Neural cell (in vitro differentiated cells): ENCODE results near the gene TMPRSS6. TPM values are rescaled to one million over a fixed set of nuclear protein-coding genes. Genes with fewer than 3 reads are reported as not detected.

Experiments
- H2AFZ ChIP-seq: fragments of 200-600, 300-800 bp; sonication (generic), shearing (Covaris generic); 2 replicates; pipeline ENCODE4 v1.6.0; 2014; ENCODE audit warnings: low read depth, mild to moderate bottlenecking, antibody characterized with exemption, low read length, moderate library complexity
- H3F3A ChIP-seq: fragments of 200-600 bp; shearing (Covaris generic); 2 replicates; pipeline ENCODE4 v1.6.1; 2016; ENCODE audit warnings: mild to moderate bottlenecking, moderate library complexity, mixed read lengths, antibody characterized with exemption, low read length; ENCODE audit not compliant: insufficient read depth, poor library complexity, severe bottlenecking
- H3K27ac ChIP-seq: fragments of 200-600, 300-800 bp; sonication (generic), shearing (Covaris generic); 2 replicates; pipeline ENCODE4 v1.5.1; 2014; ENCODE audit warnings: mild to moderate bottlenecking, low read length, moderate library complexity
- H3K27me3 ChIP-seq: fragments of 300-800, 200-600 bp; sonication (generic), shearing (Covaris generic); 2 replicates; pipeline ENCODE4 v1.6.0; 2014; ENCODE audit warnings: mild to moderate bottlenecking, low read depth, low read length, moderate library complexity; ENCODE audit not compliant: insufficient read depth
- H3K36me3 ChIP-seq: fragments of 300-800, 200-600 bp; sonication (generic), shearing (Covaris generic); 2 replicates; pipeline ENCODE4 v1.5.1; 2014; ENCODE audit warnings: mild to moderate bottlenecking, antibody characterized with exemption, low read length, moderate library complexity; ENCODE audit not compliant: insufficient read depth
- H3K4me2 ChIP-seq: fragments of 300-800, 200-600 bp; sonication (generic), shearing (Covaris generic); 2 replicates; pipeline ENCODE4 v1.6.0; 2014; ENCODE audit warnings: mild to moderate bottlenecking, low read length
- H3K4me3 ChIP-seq: fragments of 300-800, 200-600 bp; sonication (generic), shearing (Covaris generic); 2 replicates; pipeline ENCODE4 v1.5.1; 2014; ENCODE audit warnings: mild to moderate bottlenecking, low read length, moderate library complexity
- H3K79me2 ChIP-seq: fragments of 200-600 bp; shearing (Covaris generic); replicated peaks from 2 replicates; pipeline ENCODE4 v1.6.0; 2014; ENCODE audit warnings: mild to moderate bottlenecking, low read length, moderate library complexity; ENCODE audit not compliant: insufficient read depth
- H3K9ac ChIP-seq: fragments of 300-800, 200-600 bp; sonication (generic), shearing (Covaris generic); 2 replicates; pipeline ENCODE4 v1.6.1; 2016; ENCODE audit warnings: mild to moderate bottlenecking, low read length, mixed read lengths
- H3K9me2 ChIP-seq: fragments of 200-600 bp; shearing (Covaris generic); 2 replicates; pipeline ENCODE4 v1.6.1; 2016; ENCODE audit warnings: mild to moderate bottlenecking, low read length, mixed read lengths; ENCODE audit not compliant: insufficient read depth
- H3K9me3 ChIP-seq: fragments of 200-600, 300-800 bp; sonication (generic), shearing (Covaris generic); 2 replicates; pipeline ENCODE4 v1.6.1; 2016; ENCODE audit warnings: mild to moderate bottlenecking, mixed run types, low read length, moderate library complexity, mixed read lengths
- H4K20me1 ChIP-seq: fragments of 200-600 bp; shearing (Covaris generic); 2 replicates; pipeline ENCODE4 v1.6.1; 2016; ENCODE audit warnings: mild to moderate bottlenecking, mixed run types; ENCODE audit not compliant: insufficient read depth
- EZH2 ChIP-seq: fragments of 200-600, 300-800 bp; shearing (Covaris generic), sonication (generic); IDR thresholded peaks from 2 replicates; pipeline ENCODE4 v1.6.1; 2014; ENCODE audit warnings: antibody characterized with exemption, low read length, borderline replicate concordance, mild to moderate bottlenecking; ENCODE audit not compliant: insufficient read depth, poor library complexity, severe bottlenecking
- SMC3 ChIP-seq: fragments of 450-650 bp; conservative IDR thresholded peaks from 2 replicates; pipeline ENCODE4 v1.6.1; 2014; ENCODE audit warnings: antibody characterized with exemption, mild to moderate bottlenecking, moderate library complexity; ENCODE audit not compliant: poor library complexity
- TAF1 ChIP-seq: IDR thresholded peaks from 2 replicates; pipeline ENCODE4 v1.6.1; 2012; ENCODE audit warnings: low read depth
- polyA plus RNA-seq: library from polyadenylated mRNA; depleted of rRNA; stranded (reverse); fragments of >200 nt; gene quantifications from 2 replicates; pipeline ENCODE4 v1.2.3, GENCODE V29; 2014
- TF ChIP-seq, protein P1 (sequence below): IDR thresholded peaks from 2 replicates; pipeline ENCODE4 v1.6.1; 2012; ENCODE audit warnings: borderline replicate concordance
- TF ChIP-seq, protein P2 (sequence below): fragments of 450-650 bp; IDR thresholded peaks from 2 replicates; pipeline ENCODE4 v1.5.1; 2014; ENCODE audit warnings: antibody characterized with exemption, mild to moderate bottlenecking, moderate library complexity; ENCODE audit not compliant: poor library complexity, severe bottlenecking

Gene TMPRSS6
- polyA plus RNA-seq, 1 donor from 2014 or later, result not detected

DNA sequence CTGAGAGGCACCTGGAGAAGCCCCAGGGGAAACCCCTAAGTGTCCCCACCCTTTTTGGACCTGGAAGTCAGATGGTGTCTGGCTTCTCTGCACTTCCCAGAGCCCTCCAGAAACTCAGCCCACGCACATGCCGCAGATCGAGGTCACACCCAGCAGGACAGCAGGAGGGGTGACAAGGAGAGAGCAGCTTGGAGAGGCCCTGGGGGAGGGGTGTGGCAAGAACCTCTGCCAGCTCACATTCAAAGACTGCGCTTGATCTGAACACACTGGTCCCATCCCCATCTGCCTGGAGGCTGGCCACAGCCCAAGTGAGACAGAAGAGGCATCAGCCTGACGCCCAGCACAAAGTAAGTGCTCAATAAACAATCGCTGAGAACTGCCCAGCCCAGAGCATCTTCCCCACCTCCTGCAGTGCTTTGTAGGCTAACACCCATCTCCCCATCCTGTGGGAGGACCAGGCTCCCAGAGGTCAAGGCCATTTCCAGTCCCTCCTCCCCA lies 21.4 kb downstream of the TMPRSS6 start:
- Histone ChIP-seq H3K79me2 (no peaks in the 10 kb centered on the region), H3K27ac (no peak overlapping the region), H3K9me2 (no peaks in the 10 kb centered on the region), H3K9me3 (no peaks in the 10 kb centered on the region), H3K4me2 (no peak overlapping the region), H3K9ac (no peak overlapping the region), H3K36me3 (no peaks in the 10 kb centered on the region), H3F3A (no peaks in the 10 kb centered on the region), H2AFZ (no peak overlapping the region), H3K27me3 (no peaks in the 10 kb centered on the region), H4K20me1 (no peaks in the 10 kb centered on the region), H3K4me3 (no peak overlapping the region)
- TF ChIP-seq, protein P1, sequence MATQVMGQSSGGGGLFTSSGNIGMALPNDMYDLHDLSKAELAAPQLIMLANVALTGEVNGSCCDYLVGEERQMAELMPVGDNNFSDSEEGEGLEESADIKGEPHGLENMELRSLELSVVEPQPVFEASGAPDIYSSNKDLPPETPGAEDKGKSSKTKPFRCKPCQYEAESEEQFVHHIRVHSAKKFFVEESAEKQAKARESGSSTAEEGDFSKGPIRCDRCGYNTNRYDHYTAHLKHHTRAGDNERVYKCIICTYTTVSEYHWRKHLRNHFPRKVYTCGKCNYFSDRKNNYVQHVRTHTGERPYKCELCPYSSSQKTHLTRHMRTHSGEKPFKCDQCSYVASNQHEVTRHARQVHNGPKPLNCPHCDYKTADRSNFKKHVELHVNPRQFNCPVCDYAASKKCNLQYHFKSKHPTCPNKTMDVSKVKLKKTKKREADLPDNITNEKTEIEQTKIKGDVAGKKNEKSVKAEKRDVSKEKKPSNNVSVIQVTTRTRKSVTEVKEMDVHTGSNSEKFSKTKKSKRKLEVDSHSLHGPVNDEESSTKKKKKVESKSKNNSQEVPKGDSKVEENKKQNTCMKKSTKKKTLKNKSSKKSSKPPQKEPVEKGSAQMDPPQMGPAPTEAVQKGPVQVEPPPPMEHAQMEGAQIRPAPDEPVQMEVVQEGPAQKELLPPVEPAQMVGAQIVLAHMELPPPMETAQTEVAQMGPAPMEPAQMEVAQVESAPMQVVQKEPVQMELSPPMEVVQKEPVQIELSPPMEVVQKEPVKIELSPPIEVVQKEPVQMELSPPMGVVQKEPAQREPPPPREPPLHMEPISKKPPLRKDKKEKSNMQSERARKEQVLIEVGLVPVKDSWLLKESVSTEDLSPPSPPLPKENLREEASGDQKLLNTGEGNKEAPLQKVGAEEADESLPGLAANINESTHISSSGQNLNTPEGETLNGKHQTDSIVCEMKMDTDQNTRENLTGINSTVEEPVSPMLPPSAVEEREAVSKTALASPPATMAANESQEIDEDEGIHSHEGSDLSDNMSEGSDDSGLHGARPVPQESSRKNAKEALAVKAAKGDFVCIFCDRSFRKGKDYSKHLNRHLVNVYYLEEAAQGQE, result no peak
- TF ChIP-seq, protein P2, sequence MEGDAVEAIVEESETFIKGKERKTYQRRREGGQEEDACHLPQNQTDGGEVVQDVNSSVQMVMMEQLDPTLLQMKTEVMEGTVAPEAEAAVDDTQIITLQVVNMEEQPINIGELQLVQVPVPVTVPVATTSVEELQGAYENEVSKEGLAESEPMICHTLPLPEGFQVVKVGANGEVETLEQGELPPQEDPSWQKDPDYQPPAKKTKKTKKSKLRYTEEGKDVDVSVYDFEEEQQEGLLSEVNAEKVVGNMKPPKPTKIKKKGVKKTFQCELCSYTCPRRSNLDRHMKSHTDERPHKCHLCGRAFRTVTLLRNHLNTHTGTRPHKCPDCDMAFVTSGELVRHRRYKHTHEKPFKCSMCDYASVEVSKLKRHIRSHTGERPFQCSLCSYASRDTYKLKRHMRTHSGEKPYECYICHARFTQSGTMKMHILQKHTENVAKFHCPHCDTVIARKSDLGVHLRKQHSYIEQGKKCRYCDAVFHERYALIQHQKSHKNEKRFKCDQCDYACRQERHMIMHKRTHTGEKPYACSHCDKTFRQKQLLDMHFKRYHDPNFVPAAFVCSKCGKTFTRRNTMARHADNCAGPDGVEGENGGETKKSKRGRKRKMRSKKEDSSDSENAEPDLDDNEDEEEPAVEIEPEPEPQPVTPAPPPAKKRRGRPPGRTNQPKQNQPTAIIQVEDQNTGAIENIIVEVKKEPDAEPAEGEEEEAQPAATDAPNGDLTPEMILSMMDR, result no peak
- no peak for TF ChIP-seq EZH2
- TF ChIP-seq TAF1, result no peak
- TF ChIP-seq SMC3, result no peak

DNA sequence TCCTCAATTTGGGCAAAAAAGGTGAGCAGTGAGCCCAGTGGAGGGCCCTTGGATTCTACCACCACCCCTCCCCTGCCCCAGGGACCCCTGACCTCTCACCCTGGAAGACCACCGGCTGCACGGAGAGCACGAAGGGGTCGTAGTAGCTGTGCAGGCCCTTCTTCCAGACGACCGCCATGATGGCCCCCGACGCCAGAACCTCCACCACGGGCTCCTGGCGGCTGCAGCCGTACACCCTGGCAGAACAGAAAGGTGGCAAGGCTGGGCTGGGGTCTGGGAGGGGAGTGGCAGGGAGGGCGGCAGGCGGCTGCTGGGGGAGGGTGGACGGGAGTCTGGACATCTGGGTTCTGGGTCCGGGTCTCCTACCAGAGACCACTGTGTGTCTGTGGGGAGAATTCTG lies 23.3 kb downstream of the TMPRSS6 start:
- no peak overlapping the region for H2AFZ ChIP-seq
- H3F3A ChIP-seq, result no peaks in the 10 kb centered on the region
- no peaks in the 10 kb centered on the region for H3K79me2 ChIP-seq
- H3K27me3 ChIP-seq, result no peaks in the 10 kb centered on the region
- TF ChIP-seq EZH2, result no peak
- H3K36me3 ChIP-seq, result no peaks in the 10 kb centered on the region
- H3K9ac ChIP-seq, result no peak overlapping the region
- H4K20me1 ChIP-seq, result no peaks in the 10 kb centered on the region
- H3K9me2 ChIP-seq, result no peaks in the 10 kb centered on the region
- no peak overlapping the region for H3K4me2 ChIP-seq
- H3K9me3 ChIP-seq, result no peaks in the 10 kb centered on the region
- H3K27ac ChIP-seq, result no peak overlapping the region
- no peak overlapping the region for H3K4me3 ChIP-seq

DNA sequence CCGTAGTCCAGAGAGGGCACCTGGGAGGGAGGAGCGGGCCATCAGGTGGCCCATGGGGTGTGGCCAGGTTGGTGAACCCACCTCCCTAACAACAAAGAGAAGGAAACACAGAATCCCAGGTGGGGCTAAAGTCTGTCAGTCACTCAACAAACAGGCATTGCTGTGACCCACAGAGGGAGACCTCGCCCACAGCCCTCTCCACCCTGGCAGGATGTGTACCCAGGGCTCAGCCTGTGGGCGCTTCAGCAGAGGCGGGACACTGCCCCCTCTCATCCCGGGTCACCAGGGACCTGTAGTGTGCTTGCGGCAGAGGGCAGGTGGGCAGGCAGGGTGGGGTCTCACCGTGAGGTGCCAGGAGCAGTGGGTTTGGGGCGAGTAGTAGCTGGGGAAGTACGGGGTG lies 25.1 kb downstream of the TMPRSS6 start:
- Histone ChIP-seq H3K4me3 (no peak overlapping the region), H3K9me2 (no peaks in the 10 kb centered on the region), H4K20me1 (no peaks in the 10 kb centered on the region), H3K79me2 (no peaks in the 10 kb centered on the region), H3K4me2 (no peak overlapping the region), H3F3A (no peaks in the 10 kb centered on the region), H3K9ac (no peak overlapping the region), H3K27me3 (no peaks in the 10 kb centered on the region), H3K36me3 (no peaks in the 10 kb centered on the region), H3K9me3 (no peaks in the 10 kb centered on the region), H3K27ac (no peak overlapping the region), H2AFZ (no peak overlapping the region)
- TF ChIP-seq, protein P2, result no peak
